ENCODE measurements around the gene CBS.
"Not testable (repeated sequence)": the region's sequence is repeated elsewhere in the genome, so short reads cannot be mapped to it uniquely, and the experiment has no call there.

DNA sequence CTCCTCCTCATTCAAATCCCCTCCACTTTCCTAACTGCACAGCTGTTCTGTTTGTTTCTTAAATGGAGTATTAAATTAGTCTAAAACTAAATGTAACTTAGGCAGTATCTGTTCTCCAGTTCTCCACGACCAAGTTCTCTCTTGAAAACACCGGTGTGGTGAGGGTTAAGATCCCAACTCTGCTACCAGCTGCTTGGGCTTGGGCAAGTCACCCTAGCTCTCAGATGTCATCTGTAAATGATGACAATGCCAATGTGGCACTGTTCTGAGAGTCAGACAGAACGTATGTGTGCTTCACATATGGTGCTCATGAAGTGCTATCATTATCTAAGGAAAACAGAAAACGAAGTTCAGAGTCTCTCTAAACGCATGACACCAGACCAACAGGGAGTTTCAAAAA is 29.0 kb upstream of the CBS start:
- not testable (repeated sequence) for TF ChIP-seq CTCF (conservative IDR thresholded peaks at IDR 0.05); EZH2 (IDR thresholded peaks at IDR 0.05; ENCODE audit: low read depth)

All from PC-9 (cell line).